OCI-LY1 (cell line): Measurements from ENCODE around the gene ETV7.

Experiments used
- H2AFZ ChIP-seq: fragments of 200-600 bp; sonication (generic), shearing (Covaris generic); 2 replicates; pipeline ENCODE4 v1.6.0; 2014; ENCODE audit warnings: antibody characterized with exemption, mild to moderate bottlenecking, low read length
- H3F3A ChIP-seq: fragments of 200-600 bp; sonication (generic), shearing (Covaris generic); 2 replicates; pipeline ENCODE4 v1.6.0; 2014; ENCODE audit warnings: mild to moderate bottlenecking, antibody characterized with exemption, low read length, moderate library complexity; ENCODE audit not compliant: insufficient read depth
- H3K27ac ChIP-seq: fragments of 200-600 bp; sonication (generic); 2 replicates; pipeline ENCODE4 v1.5.1; 2014; ENCODE audit warnings: low read length, mixed run types, mild to moderate bottlenecking, low read depth; ENCODE audit not compliant: poor library complexity, severe bottlenecking
- H3K27me3 ChIP-seq: fragments of 200-600 bp; sonication (generic); 2 replicates; pipeline ENCODE4 v1.6.0; 2014; ENCODE audit warnings: antibody characterized with exemption, mild to moderate bottlenecking, low read length, moderate library complexity; ENCODE audit not compliant: insufficient read depth
- H3K36me3 ChIP-seq: fragments of 200-600 bp; sonication (generic); 2 replicates; pipeline ENCODE4 v1.6.1; 2014; ENCODE audit warnings: mild to moderate bottlenecking, antibody characterized with exemption, low read length, moderate library complexity, mixed read lengths; ENCODE audit not compliant: insufficient read depth
- H3K4me1 ChIP-seq: fragments of 200-600 bp; sonication (generic); 2 replicates; pipeline ENCODE4 v1.5.1; 2014; ENCODE audit warnings: mild to moderate bottlenecking, low read length, moderate library complexity; ENCODE audit not compliant: insufficient read depth, severe bottlenecking
- H3K4me2 ChIP-seq: fragments of 200-600 bp; sonication (generic), shearing (Covaris generic); 2 replicates; pipeline ENCODE4 v1.6.1; 2014; ENCODE audit warnings: low read length
- H3K4me3 ChIP-seq: fragments of 200-600 bp; sonication (generic); 2 replicates; pipeline ENCODE4 v1.5.1; 2014; ENCODE audit warnings: low read length, low read depth, mild to moderate bottlenecking, mixed read lengths; ENCODE audit not compliant: poor library complexity, severe bottlenecking
- H3K79me2 ChIP-seq: fragments of 200-600 bp; shearing (Covaris generic); 2 replicates; pipeline ENCODE4 v1.6.1; 2016; ENCODE audit warnings: mixed run types, low read length, mixed read lengths; ENCODE audit not compliant: insufficient read depth
- H3K9ac ChIP-seq: fragments of 200-600 bp; sonication (generic), shearing (Covaris generic); 2 replicates; pipeline ENCODE4 v1.6.1; 2014; ENCODE audit warnings: mild to moderate bottlenecking, low read length, mixed read lengths
- H3K9me2 ChIP-seq: fragments of 200-600 bp; sonication (generic), shearing (Covaris generic); 2 replicates; pipeline ENCODE4 v1.6.1; 2014; ENCODE audit warnings: low read depth, mild to moderate bottlenecking, low read length, mixed read lengths
- H3K9me3 ChIP-seq: fragments of 200-600 bp; shearing (Covaris generic); 2 replicates; pipeline ENCODE4 v1.6.1; 2014; ENCODE audit warnings: low read length, mixed read lengths
- H4K20me1 ChIP-seq: fragments of 200-600 bp; sonication (generic), shearing (Covaris generic); 2 replicates; pipeline ENCODE4 v1.6.0; 2016; ENCODE audit warnings: mild to moderate bottlenecking, low read length; ENCODE audit not compliant: insufficient read depth
- EZH2 ChIP-seq: fragments of 200-600 bp; sonication (generic), shearing (Covaris generic); IDR thresholded peaks from 2 replicates; pipeline ENCODE4 v1.8.0; 2017; ENCODE audit warnings: borderline replicate concordance, mixed run types, mild to moderate bottlenecking, antibody characterized with exemption, low read length, moderate library complexity, mixed read lengths
- TF ChIP-seq, protein P1 (sequence below): fragments of 200-600 bp; sonication (generic), shearing (Covaris generic); IDR thresholded peaks from 2 replicates; pipeline ENCODE4 v1.5.1; 2017; ENCODE audit warnings: mild to moderate bottlenecking, antibody characterized with exemption, low read length, moderate library complexity, mixed read lengths

ETV7 gene

DNA sequence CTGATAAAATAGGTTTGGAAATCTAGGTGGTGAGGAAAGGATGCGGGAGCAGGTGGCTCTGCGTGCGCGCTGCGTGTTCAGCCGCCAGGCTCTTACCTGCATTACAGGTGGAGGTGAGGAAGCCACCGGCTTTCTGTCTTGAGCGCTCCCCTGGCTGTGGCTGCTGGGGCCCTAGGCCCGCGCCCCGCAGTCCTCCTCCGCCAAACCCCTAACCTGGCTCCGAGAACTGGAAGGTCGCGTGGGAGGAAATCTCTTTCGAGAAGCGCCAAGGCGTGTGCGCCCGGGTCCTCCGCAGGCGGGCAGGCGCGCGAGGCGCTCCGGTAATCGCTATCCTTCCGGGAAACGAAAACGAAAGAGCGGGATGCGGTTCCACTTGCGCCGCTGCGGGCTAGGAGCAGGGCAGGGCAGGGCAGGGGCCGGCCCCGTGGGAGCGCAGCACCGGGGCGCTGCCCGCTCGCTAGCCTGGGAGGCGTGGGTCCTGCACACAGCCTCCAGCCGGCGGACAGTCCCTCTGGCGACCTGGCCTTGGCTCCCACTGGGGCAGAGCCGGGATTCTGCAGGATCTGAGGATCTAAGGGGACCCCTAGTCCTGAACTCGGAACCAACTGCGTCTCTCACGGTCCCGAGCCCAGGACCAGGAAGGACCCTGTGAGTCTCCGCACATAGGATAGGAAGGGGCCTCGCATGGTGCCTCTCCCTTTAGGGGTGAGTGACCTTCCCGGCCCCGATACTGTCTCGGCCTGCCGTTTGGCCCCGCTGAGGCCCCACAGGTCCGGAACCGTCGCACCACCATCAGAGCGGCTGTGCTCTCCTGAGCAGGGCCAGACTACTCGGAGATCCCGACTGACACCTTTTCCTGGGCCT, at the start of gene ETV7:
TSS of gene ETV7 (minus strand) at position 230 of the 864 bp plus-strand sequence. CDS start at position 102, 128 bp downstream.
- Histone ChIP-seq H3K27me3 (no peaks in the 10 kb centered on the region), H2AFZ (no peak within 1 kb of the TSS), H3K27ac (no peak within 1 kb of the TSS), H3F3A (no peaks in the 10 kb centered on the region), H3K9ac (no peak within 1 kb of the TSS), H3K4me2 (peak within 1 kb of the TSS; percentile 5; the same call in 1 of the 2 replicates), H3K9me2 (no peaks in the 10 kb centered on the region), H3K9me3 (no peaks in the 10 kb centered on the region), H3K79me2 (no peaks in the 10 kb centered on the region), H3K4me1 (no peaks in the 10 kb centered on the region), H3K4me3 (no peak within 1 kb of the TSS), H3K36me3 (no peaks in the 10 kb centered on the region), H4K20me1 (no peaks in the 10 kb centered on the region)
- TF ChIP-seq, protein P1, sequence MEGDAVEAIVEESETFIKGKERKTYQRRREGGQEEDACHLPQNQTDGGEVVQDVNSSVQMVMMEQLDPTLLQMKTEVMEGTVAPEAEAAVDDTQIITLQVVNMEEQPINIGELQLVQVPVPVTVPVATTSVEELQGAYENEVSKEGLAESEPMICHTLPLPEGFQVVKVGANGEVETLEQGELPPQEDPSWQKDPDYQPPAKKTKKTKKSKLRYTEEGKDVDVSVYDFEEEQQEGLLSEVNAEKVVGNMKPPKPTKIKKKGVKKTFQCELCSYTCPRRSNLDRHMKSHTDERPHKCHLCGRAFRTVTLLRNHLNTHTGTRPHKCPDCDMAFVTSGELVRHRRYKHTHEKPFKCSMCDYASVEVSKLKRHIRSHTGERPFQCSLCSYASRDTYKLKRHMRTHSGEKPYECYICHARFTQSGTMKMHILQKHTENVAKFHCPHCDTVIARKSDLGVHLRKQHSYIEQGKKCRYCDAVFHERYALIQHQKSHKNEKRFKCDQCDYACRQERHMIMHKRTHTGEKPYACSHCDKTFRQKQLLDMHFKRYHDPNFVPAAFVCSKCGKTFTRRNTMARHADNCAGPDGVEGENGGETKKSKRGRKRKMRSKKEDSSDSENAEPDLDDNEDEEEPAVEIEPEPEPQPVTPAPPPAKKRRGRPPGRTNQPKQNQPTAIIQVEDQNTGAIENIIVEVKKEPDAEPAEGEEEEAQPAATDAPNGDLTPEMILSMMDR = no peak
- no peak for TF ChIP-seq EZH2

DNA sequence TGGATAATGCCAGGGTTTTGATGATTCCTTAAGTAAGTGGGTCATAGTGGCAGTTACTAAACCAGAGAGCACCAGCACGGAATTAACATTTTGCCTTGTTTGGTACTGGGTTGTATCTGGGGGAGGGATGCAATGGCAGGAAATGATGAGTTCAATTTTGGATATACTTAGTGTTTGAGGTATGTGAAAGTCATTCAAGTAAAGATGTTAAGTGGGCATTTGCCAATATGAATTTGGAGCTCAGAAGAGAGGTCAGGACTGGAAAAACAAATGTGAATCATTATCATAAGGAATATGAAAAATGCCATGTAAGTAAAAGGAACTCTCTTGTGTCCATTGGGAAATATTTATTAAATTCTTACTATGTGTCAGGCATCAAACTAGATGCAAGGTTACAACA, 49.0 kb upstream of the ETV7 start:
- H3F3A ChIP-seq = peaks cover 5% of the 10 kb centered on the region; the same call in 1 of the 2 replicates
- no peaks in the 10 kb centered on the region for H3K36me3 ChIP-seq
- no peaks in the 10 kb centered on the region for H3K27me3 ChIP-seq
- no peak overlapping the region for H3K4me3 ChIP-seq
- TF ChIP-seq, protein P1 = no peak
- TF ChIP-seq EZH2 = no peak
- no peak overlapping the region for H2AFZ ChIP-seq
- H4K20me1 ChIP-seq = no peaks in the 10 kb centered on the region
- no peaks in the 10 kb centered on the region for H3K79me2 ChIP-seq
- no peaks in the 10 kb centered on the region for H3K9me3 ChIP-seq
- peaks cover 7% of the 10 kb centered on the region for H3K4me1 ChIP-seq
- H3K9me2 ChIP-seq = no peaks in the 10 kb centered on the region
- H3K4me2 ChIP-seq = no peak overlapping the region
- H3K27ac ChIP-seq = no peak overlapping the region
- no peak overlapping the region for H3K9ac ChIP-seq

DNA sequence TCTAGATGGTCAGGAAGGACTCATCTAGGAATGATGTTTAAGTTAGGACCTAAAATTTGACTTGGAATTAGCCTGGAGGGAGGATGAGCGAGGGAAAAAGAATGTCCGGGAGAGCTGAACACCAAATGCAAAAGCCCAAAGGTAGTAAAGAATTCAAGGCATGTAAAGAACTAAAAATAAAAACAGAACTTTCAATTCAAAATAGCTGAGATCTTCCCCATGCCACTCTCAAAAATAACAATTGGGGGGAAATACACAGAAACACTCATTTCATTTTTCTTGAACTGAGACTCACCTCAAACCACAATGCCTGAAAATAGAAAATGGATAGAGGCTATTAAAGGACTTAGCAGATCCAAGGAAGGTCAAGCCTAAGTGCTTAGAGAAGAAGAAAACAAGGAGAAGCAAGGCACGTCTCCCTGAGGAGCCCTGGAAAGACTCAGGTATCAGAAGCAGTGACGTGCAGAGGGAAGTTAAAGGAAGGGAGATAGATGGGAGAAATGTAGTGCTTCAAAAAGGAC, 44.7 kb upstream of the ETV7 start:
- H3K27me3 ChIP-seq = no peaks in the 10 kb centered on the region
- H3K4me1 ChIP-seq = no peaks in the 10 kb centered on the region
- no peak overlapping the region for H3K4me3 ChIP-seq
- H3K9me3 ChIP-seq = no peaks in the 10 kb centered on the region
- no peaks in the 10 kb centered on the region for H4K20me1 ChIP-seq
- H3K4me2 ChIP-seq = no peak overlapping the region
- TF ChIP-seq EZH2 = no peak
- TF ChIP-seq, protein P1 = no peak
- no peaks in the 10 kb centered on the region for H3K79me2 ChIP-seq
- H3K9me2 ChIP-seq = no peaks in the 10 kb centered on the region
- no peaks in the 10 kb centered on the region for H3K36me3 ChIP-seq
- H3K9ac ChIP-seq = no peak overlapping the region
- no peaks in the 10 kb centered on the region for H3F3A ChIP-seq
- H3K27ac ChIP-seq = no peak overlapping the region
- no peak overlapping the region for H2AFZ ChIP-seq
